Stimulated activated CD8-positive, alpha-beta memory T cell treated with anti-CD3 and anti-CD28 coated beads, Interleukin-12 subunit alpha, Interleukin-12 subunit beta, amount 100 ng/mL, for 4 hours (primary cell): ENCODE data around the gene NHEJ1.

Experiments used
- DNase-seq: peaks from one replicate; pipeline ENCODE4 v3.0.0-alpha.2; 2020; ENCODE audit warnings: low read depth

The NHEJ1 gene

GRCh38 chr2:219027511-219028055 lies 133.0 kb downstream of the NHEJ1 start:
- DNase-seq, result no peak

- no peak for DNase-seq
Observed at GRCh38 chr2:219026946-219027345, 133.7 kb downstream of the NHEJ1 start.

- no peak for DNase-seq
Observed at GRCh38 chr2:219025637-219026585, 134.7 kb downstream of the NHEJ1 start.
